ENCODE data around the gene BEGAIN.

BEGAIN gene

GRCh38 chr14:100615736-100616695 is 28.8 kb upstream of the BEGAIN start:
- no peak for DNase-seq (ENCODE audit: low spot score)

DNA sequence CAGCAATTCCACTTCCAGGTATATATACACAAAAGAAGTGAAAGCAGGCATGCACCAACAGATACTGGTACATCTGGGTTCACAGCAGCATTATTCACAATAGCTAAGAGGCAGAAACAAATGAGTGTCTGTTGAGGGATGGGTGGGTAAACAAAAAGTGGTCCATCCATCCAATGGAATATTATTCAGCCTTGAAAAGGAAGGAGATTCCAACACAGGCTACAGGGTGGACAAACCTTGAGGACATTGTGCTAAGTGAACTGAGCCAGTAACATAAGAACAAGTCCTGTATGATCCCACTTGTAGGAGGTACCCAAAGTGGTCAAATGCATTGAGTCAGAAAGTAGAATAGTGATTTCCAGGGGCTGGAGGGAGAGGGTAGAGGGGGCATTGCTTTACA is 27.6 kb upstream of the BEGAIN start:
- DNase-seq (ENCODE audit: low spot score): no peak

GRCh38 chr14:100612986-100613385 is 25.8 kb upstream of the BEGAIN start:
- no peak for DNase-seq (ENCODE audit: low spot score)

DNA sequence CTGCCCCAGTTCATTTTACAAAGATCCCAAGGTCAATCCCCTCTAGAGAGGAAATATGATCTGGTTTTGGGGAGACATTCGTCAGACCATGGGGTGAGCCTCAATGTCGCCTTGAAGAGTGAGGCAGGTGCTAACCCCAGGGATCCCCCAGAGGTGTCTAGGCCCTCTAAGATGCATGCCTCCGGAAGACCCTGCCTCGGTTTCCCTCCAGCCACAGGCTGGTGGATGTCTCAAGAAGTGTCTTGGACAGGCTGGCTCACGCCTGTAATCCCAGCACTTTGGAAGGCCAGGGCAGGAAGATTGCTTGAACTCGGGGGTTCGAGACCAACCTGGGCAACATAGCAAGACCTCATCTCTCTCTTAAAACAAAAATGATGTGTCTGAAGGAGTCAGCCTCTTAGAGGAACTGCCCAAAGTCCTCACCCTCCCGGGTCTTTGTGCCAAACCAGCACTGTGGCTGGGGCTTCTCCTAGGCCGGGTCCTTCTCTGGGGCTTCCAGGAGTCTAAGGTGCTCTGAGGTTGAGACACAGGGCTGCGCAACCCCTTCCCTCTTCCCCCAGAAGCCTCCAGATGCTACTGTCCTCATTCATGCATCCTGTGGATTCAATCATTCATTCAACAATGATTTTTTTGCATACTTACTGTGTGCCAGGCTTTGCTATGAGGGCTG is 24.7 kb upstream of the BEGAIN start:
- DNase-seq (ENCODE audit: low spot score): no peak

GRCh38 chr14:100610511-100611217 is 23.4 kb upstream of the BEGAIN start:
- DNase-seq (ENCODE audit: low spot score): no peak

GRCh38 chr14:100609941-100610391 is 22.7 kb upstream of the BEGAIN start:
- DNase-seq (ENCODE audit: low spot score): no peak

- DNase-seq (ENCODE audit: low spot score): no peak
Measured at GRCh38 chr14:100609331-100609870, 22.2 kb upstream of the BEGAIN start.

DNA sequence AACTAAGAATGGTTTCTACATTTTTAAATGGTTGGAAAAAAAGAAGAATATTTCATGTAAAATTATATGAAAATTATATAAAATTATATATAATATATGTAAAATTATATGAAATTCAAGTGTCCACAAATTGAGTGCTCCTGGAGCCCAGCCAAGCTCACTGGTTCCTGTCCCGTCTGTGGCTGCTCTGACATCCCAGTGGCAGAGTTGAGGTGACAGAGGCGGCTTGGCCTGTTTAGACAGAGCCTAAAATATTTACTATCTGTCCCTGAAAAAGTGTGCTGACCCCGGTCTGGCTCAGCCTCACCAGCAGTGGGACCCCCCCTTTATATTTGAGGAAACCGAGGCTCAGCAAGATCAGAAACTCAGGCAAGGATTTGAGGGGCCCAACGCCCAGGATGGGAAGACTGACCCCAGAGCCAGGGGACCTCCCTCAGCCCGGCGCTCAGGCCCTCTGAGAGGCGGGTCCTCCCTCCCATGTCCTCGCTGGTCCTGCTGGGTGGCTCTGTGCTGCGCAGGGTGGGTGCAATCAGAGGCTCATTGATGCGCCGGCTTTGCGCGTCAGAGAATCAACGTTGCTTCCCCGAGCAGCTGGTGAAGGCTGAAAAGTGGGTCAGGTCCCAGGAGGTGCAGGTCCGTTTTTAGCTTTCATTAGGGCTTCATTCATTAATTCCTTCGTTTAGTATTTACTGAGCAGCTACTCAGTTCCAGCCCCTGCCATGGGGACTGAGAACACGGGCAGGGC is 21.5 kb upstream of the BEGAIN start:
- DNase-seq (ENCODE audit: low spot score): no peak

DNA sequence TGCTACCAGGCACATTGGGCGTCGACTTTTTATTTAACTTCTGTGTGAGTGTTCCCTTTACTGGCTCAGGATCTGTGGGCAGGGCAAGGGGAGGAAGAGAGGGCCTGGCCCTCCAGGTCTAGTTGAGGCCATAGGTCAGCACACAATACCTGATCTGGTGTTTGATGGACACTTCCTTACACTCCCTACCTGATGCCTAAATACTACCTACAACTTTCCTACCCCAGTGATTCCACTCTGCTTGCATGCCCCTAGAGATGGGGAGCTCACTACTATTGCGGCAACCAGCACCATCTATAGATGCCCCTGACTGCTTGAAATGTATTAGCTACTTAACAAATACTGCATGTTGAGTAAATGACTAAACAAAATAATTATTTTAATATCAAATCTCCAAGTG is 20.8 kb upstream of the BEGAIN start:
- DNase-seq (ENCODE audit: low spot score): no peak

DNA sequence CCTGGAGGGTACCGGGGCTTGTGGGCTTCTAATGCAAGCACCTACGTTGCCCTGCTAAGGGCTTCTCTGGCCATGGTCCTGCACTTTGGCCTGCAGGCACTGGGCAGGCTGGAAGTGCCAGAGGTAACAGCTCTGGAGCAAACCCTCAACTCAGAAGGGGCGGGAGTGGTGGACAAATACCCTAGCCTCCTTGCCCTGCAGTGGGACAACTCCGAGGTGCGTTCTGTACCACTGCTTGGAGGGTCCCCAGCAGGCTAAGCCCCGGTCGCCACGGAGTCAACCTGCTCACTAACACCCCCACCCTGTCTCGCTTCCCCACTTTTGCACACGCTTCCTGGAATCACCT is 20.4 kb upstream of the BEGAIN start:
- no peak for DNase-seq (ENCODE audit: low spot score)

DNA sequence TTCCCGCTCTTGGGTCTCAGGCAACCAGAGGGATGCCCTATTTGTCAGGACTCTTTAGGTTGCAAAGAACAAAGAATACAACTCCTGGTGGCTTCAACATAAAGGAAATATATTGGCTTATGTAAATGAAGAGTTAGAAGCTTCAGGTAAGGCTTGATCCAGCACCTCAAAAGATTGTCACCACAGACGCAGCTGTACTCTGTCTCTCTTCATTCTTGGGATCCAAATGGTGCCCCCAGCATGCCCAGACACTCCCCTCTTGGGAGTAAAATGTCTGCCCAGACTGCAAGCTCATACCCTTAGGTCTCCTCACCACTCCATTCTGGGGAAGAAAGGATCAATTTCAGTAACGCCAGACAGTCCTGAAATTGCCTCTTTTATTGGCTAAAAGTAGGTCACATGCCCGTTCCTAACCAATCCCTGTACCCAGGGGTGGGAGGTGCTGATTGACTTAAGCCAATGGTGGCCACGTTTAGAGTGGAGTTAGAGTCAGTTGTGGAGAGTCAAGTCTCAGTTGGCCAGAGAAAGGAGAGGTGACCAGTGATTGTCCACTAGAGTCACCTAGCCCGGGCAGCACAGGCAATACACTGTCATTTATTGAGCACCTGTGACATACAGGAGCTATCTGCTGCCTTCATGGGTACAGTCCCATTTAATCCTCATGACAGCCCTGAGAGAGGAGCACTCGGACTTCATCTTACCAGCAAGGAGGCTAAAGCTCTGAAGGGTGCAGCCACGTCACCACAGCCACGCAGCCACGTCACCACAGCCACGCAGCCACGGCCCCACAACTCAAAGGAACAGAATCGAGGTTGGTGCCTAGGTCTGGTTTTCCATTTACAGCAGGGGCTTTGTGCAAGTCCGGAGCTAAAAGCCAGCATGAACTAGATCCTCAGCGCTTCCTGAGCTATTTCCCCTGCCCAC is 19.7 kb upstream of the BEGAIN start:
- DNase-seq (ENCODE audit: low spot score): no peak

- no peak for DNase-seq (ENCODE audit: low spot score)
Measured at GRCh38 chr14:100605706-100606686, 18.8 kb upstream of the BEGAIN start.

DNA sequence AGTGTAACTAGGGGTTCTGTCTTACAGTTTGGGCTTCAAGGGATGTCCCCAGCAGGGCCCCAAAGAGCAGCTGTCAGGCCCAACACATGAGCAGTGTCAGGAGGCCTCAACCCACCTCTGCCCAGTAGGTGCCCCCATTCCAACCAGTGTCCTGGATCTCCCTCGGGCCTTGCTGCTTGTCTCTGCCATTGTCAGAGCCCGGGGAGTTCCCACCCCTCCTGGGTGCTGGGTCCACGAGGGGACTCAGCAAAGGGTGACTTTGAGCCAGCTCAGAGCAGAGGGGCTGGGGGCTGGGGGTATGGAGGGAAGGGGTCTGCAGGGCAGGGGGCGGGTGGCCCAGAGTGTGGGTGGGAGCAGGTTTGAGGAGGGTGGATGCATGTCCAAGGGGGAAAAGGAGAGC is 18.0 kb upstream of the BEGAIN start:
- no peak for DNase-seq (ENCODE audit: low spot score)

DNA sequence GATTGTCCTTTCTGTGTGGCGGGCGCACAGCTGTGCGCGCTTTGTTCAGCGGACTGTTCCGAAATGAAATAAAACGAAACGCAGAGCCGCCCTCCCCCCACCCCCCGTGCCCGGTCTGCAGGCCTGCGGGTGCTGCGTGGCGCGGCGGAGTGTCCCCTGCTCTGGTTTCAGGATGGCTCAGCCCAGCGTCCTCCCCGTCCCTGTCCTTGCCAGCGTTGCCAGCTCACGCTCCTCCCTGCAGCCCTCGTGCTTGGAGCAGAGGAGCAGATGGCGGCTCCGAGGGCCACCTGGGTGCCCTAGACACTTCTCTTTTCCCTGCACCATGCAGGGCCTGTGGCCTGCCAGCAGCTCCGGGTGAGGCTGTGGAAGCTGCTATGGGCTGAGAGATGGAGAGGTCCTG is 17.5 kb upstream of the BEGAIN start:
- no peak for DNase-seq (ENCODE audit: low spot score)

- no peak for DNase-seq (ENCODE audit: low spot score)
Measured at GRCh38 chr14:100604121-100604501, 16.9 kb upstream of the BEGAIN start.

DNA sequence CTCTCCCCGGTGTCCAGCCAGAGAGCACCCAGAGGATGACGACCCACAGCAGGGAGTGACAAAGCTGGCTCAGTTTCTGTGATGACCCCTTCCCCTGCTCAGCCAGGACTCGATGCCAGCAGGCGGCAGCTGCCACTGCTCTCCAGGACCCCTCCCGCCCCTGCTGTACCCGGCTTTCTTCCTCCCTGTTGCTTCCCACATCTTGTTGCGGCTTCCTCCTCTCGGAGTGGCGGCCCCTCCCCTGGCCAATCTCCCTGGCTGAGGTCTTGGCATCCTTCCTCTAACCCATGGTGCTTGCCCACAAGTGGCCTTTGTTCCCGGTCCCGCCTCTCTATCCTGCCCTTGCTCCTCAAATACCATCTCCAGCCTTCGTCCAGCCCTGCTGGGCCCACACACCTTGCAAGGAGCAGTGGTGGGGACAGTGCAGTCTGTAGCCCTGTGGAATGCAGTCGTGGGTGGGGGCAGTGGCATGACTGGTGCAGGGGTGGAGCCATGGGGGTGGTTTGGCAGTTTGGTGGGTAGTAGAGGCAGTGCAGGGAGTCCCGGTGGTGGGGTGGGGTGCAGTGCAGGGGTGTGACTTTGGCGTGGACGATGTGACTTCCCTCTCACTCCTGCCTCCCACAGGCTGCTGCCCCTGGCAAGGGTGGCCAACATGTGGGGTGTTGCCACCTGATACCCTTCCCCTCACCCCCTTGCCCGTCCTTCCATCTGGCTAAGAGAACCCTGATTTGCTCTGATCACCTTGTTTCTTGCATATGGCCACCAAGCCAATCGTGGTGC is 16.3 kb upstream of the BEGAIN start:
- no peak for DNase-seq (ENCODE audit: low spot score)

- no peak for DNase-seq (ENCODE audit: low spot score)
Measured at GRCh38 chr14:100602621-100603230, 15.5 kb upstream of the BEGAIN start.

DNA sequence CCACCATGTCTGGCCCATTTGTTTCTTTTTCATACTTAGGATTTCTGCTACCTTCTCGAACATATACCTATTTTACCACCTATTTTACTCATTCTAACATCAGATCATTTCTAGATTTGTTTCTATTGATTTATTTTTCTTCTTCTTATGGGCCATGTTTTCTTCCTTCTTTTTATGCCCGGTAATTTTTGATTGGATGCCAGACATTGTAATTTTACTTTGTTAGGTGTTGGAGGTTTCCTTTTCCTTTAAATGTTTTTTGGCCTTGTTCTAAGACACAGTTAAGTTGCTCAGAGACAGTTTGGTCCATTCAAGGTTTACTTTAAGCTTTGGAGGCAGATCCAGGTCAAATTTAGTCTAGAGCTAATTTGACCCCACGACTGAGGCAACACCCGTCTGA is 14.7 kb upstream of the BEGAIN start:
- DNase-seq (ENCODE audit: low spot score): no peak

Data from CD4-positive, alpha-beta T cell treated with Interleukin-2 at 100 ng/mL for 4 hours (primary cell).